HG03442 (cell line): Measurements from ENCODE around the gene GLUD2.
"Not testable (repeated sequence)": the region's sequence is repeated elsewhere in the genome, so short reads cannot be mapped to it uniquely, and the experiment has no call there.

Experiments
- ATAC-seq: cut with Tn5 transposase; IDR thresholded peaks from one replicate; pipeline ENCODE4 v1.9.1; 2021; ENCODE audit warnings: mild to moderate bottlenecking, moderate library complexity; ENCODE audit not compliant: unreplicated experiment

GLUD2 gene

GRCh38 chrX:121047441-121048419 is at the start of gene GLUD2:
Gene GLUD2, plus strand, starts transcription at chrX:121047610. Its CDS starts 75 bp downstream, at chrX:121047685.
- peak; percentile 81 for ATAC-seq

GRCh38 chrX:120999413-120999812 is 48.0 kb upstream of the GLUD2 start:
- no peak for ATAC-seq

- peak; percentile 58 for ATAC-seq
These were observed 46.8 kb upstream of the GLUD2 start for GRCh38 chrX:121000589-121000988.

GRCh38 chrX:121008920-121009319 is 38.5 kb upstream of the GLUD2 start:
- no peak for ATAC-seq

- ATAC-seq = no peak
These were observed 37.6 kb upstream of the GLUD2 start for GRCh38 chrX:121009764-121010163.

GRCh38 chrX:121010218-121010617 is 37.2 kb upstream of the GLUD2 start:
- ATAC-seq = no peak

- ATAC-seq = no peak
These were observed 36.2 kb upstream of the GLUD2 start for GRCh38 chrX:121011254-121011653.

- no peak for ATAC-seq
These were observed 33.4 kb upstream of the GLUD2 start for GRCh38 chrX:121013897-121014455.

GRCh38 chrX:121014826-121015225 is 32.6 kb upstream of the GLUD2 start:
- no peak for ATAC-seq

- no peak for ATAC-seq
These were observed 19.0 kb upstream of the GLUD2 start for GRCh38 chrX:121028419-121028818.

- ATAC-seq = no peak
These were observed 17.3 kb upstream of the GLUD2 start for GRCh38 chrX:121030083-121030482.

GRCh38 chrX:121032531-121032930 is 14.9 kb upstream of the GLUD2 start:
- ATAC-seq = no peak

- ATAC-seq = no peak
These were observed 11.3 kb upstream of the GLUD2 start for GRCh38 chrX:121036137-121036536.

- ATAC-seq = no peak
These were observed 10.5 kb upstream of the GLUD2 start for GRCh38 chrX:121036951-121037350.

GRCh38 chrX:121050781-121051180 is 3.4 kb downstream of the GLUD2 start:
- ATAC-seq = no peak

GRCh38 chrX:121052122-121052521 is 4.7 kb downstream of the GLUD2 start:
- no peak for ATAC-seq

GRCh38 chrX:121062289-121062688 is 14.9 kb downstream of the GLUD2 start:
- no peak for ATAC-seq

GRCh38 chrX:121064579-121064978 is 17.2 kb downstream of the GLUD2 start:
- ATAC-seq = no peak

- ATAC-seq = not testable (repeated sequence)
These were observed 36.8 kb downstream of the GLUD2 start for GRCh38 chrX:121084247-121084646.

GRCh38 chrX:121084903-121085611 is 37.6 kb downstream of the GLUD2 start:
- no peak for ATAC-seq

- no peak for ATAC-seq
These were observed 38.2 kb downstream of the GLUD2 start for GRCh38 chrX:121085612-121086010.

GRCh38 chrX:121093011-121093410 is 45.6 kb downstream of the GLUD2 start:
- ATAC-seq = no peak
